Measurements from ENCODE around the gene OR4S2.

The OR4S2 gene

GRCh38 chr11:55648027-55648426 is at the start of gene OR4S2:
TSS of gene OR4S2 (plus strand) at chr11:55648327. CDS start at chr11:55650904, 2,577 bp downstream.
- no peak for DNase-seq (ENCODE audit: low read depth)

GRCh38 chr11:55607545-55607944 is 40.6 kb upstream of the OR4S2 start, which contains the start of gene OR4C11:
TSS of gene OR4C11 (minus strand) at chr11:55607645. CDS start at chr11:55604373, 3,272 bp downstream.
- DNase-seq (ENCODE audit: low read depth): no peak

DNA sequence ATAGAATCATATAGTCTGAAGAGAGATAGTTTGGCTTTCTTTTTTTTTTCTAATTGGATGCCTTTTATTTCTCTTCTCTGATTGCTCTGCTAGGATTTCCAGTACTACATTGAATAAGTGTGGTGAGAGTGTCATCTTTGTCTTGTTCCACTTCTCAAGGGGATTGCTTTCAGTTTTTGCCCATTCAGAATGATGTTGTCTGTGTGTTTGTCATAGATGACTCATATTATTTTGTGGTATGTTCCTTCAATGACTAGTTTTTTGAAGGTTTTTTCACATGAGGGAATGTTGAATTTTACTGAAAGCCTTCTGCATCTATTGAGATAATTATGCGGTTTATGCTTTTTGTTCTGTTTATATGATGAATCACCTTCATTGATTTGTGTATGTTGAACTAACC is 23.6 kb upstream of the OR4S2 start:
- DNase-seq (ENCODE audit: low read depth): no peak

DNA sequence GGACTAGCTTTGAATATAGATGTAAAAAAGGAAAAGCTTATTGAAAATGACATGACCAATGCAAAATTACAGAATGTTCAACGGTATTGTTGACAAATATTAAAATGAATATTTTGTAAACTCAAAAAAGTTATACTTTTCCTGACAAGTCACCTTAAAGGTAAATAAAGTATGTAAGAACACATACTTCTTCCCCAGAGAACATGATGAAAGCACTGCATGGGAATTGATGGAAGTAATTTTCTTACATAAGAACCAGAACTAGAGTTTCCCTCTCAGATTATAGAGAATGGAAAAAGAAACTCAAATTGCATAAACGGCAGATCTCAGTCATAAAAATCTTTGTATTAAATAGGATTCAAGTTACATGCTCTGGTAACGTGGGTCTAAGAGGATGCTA is 13.3 kb upstream of the OR4S2 start, which contains the start of gene OR4P4:
TSS of gene OR4P4 (plus strand) at position 301 of the 400 bp plus-strand sequence.
- DNase-seq (ENCODE audit: low read depth): no peak

- DNase-seq (ENCODE audit: low read depth): no peak
These were observed 4.4 kb downstream of the OR4S2 start for GRCh38 chr11:55652560-55652959.

- DNase-seq (ENCODE audit: low read depth): no peak
These were observed 7.0 kb downstream of the OR4S2 start for GRCh38 chr11:55655096-55655495.

DNA sequence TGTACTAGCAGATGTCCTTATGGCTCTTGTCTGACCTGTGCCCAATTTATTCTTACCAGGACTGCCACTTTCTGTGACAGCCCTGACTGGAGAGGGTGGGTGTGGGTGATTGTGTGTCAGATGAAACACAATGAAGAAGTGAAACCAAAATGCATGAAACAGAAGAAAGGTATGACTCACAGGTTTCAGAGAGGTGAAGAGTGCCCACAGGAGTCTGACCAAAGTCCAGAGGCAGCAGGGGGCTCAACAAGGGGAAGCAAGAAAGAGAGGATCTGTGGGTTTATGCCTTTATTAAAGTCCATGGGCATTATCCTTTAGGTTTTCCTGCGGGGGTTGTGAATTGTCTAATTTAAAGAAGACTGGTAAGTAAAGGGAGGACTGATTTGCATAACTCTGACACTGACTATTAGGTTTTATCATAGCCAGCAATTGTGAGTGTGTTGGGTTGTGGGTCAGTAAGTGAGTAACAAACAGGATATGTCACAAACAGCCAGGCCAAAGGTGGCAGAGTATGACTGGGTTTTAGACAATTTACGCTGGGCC is 10.0 kb downstream of the OR4S2 start:
- no peak for DNase-seq (ENCODE audit: low read depth)

DNA sequence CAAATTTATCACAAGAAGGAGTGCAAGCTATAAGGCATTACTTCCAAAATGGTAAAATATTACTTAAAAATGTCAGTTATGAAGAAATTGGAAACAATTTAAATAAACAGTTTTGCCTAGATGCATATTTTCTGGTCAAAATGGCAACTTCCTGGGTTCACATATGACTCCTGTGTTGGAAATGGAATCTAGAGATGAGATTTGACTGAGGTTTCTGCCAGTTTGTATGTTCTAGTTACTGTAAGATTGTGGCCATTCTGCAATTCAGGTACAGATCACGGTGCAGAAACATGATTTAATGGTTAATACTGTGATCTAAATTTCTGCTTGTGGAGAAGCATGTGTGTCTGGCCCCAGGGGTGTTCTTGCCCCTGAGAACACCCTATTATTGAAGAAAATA is 10.5 kb downstream of the OR4S2 start:
- DNase-seq (ENCODE audit: low read depth): no peak

DNA sequence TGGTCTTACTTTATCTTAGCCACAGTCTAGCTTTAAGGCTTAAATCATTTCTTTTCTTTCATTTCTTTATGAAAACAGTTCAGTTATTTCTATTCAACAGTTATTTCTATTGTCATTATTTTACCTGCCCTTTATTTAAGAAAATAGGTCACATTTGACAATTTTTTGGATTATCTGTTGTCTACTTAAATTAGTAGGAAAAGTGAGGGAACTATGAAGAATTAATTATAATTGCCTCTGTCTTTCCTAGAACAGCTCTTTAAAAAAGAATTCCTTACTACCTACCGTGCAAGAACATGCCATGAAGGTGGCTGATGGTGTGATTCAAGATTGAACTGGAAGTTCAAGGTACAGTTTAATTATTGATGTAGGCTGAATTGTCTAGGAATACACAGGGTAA is 13.8 kb downstream of the OR4S2 start, which contains the start of gene OR4C6:
TSS of gene OR4C6 (plus strand) at position 301 of the 400 bp plus-strand sequence. CDS start 2,966 bp downstream, outside the sequence.
- no peak for DNase-seq (ENCODE audit: low read depth)

GRCh38 chr11:55669376-55669775 is 21.2 kb downstream of the OR4S2 start:
- DNase-seq (ENCODE audit: low read depth): no peak

DNA sequence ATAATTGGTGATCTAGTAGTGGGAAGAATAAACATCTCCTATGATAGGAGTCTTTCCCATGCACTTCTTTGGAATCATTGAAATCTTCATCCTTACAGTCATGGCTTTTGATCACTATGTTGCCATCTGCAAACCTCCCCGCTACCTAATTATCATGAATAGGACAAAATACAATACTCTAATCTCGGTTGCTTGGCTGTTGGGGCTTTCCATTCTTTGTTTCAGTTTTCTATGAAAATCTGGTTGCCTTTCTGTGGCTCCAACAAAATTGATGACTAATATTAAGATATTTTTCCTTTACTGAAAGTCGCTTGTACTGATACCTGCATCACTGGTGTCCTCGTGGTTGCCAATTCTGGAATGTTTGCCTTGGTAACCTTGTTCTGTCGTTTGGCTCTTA is 25.7 kb downstream of the OR4S2 start:
- no peak for DNase-seq (ENCODE audit: low read depth)

DNA sequence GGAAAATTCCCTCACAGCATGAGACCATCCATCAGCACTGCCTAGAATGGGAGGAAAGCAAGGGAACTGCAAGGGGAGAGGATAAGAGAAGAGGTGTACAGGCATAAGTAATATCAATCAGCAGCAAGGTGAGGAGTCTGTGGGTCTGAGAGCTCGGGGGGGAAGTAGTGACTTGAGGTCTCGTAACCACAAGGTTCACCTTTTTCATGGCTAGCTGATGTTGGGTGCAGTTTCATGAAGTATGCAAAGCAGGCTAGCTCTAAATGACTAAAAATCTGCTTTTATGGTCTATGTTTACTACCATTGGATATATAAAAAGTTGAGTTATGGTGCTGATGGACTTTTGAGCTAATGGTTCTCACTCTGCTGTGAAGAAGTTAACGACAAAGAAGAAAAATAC is 49.7 kb downstream of the OR4S2 start:
- DNase-seq (ENCODE audit: low read depth): no peak

DNA sequence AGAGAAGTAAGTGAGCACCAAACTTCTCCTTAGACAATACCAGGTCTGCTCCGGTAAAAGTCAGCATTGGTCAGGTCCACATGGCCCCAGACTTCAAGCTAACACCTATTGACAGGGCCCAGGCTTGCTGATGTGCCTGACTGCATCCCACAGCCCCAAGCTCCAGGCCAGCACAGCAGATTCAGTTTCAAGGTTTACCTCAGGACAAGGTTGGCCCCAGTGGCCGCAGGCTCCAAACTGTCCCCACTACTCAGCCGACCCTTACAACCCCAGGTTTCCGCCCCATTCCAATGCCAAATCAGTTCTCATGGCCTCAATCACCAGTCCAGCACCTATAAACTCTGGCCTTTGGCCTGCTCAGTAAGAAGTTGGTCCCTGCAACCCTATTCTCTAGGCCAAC is 53.3 kb downstream of the OR4S2 start:
- DNase-seq (ENCODE audit: low read depth): no peak
